Endothelial cell of umbilical vein (primary cell): ENCODE data around the gene SRPX2. TPM values are rescaled to one million over a fixed set of nuclear protein-coding genes. Genes with fewer than 3 reads are reported as not detected.

Experiments
- BruUV-seq: library from RNA; stranded (reverse); fragments of 400-500 nt; replicated peaks from 2 replicates; lab custom pipeline; 2021; lab: Mats Ljungman, UMichigan
- CTCF ChIA-PET: fragments of 300-600, 350-600 bp; sonication (Branson Sonifier 250); formaldehyde crosslinking; loops from one replicate; lab custom pipeline; 2021; ENCODE audit warnings: antibody characterized with exemption, inconsistent platforms; lab: Charles Lee
- POLR2A ChIA-PET: fragments of 300-600, 350-600 bp; sonication (Branson Sonifier 250); formaldehyde crosslinking; loops from one replicate; lab custom pipeline; 2021; ENCODE audit warnings: antibody characterized with exemption, inconsistent platforms; lab: Charles Lee
- DNase-seq: peaks from one replicate; pipeline ENCODE4 v3.0.0-alpha.2; 2011; ENCODE audit warnings: low read depth, low spot score
- FAIRE-seq: peaks from 2 replicates; lab custom pipeline; 2011; peaks lifted over from hg19 to GRCh38; lab: Jason Lieb, UNC
- H2AFZ ChIP-seq: 2 replicates; pipeline ENCODE4 v1.6.0; 2012; ENCODE audit warnings: low read depth, low read length, control low read depth, inconsistent platforms
- H3K27ac ChIP-seq: 2 replicates; pipeline ENCODE4 v1.5.1; 2011; ENCODE audit warnings: low read depth, mild to moderate bottlenecking, control low read depth, low read length, moderate library complexity; ENCODE audit not compliant: insufficient read depth
- H3K27me3 ChIP-seq, 2 experiments: 2 replicates each; pipeline versions ENCODE4 v1.6.0 to v1.6.1; 2011; ENCODE audit warnings: low read length in 2 of 2, mixed read lengths in 1 of 2; ENCODE audit not compliant: control insufficient read depth in 2 of 2, insufficient read depth in 2 of 2
- H3K36me3 ChIP-seq, 2 experiments: 2 replicates in 1 of 2; 3 replicates in 1 of 2; pipeline ENCODE4 v1.5.1; 2011; ENCODE audit warnings: low read length in 2 of 2, mild to moderate bottlenecking in 1 of 2, moderate library complexity in 1 of 2; ENCODE audit not compliant: control insufficient read depth in 2 of 2, insufficient read depth in 2 of 2; ENCODE audit errors: extremely low read depth in 1 of 2
- H3K4me1 ChIP-seq: 3 replicates; pipeline ENCODE4 v1.5.1; 2011; ENCODE audit warnings: mild to moderate bottlenecking, low read length; ENCODE audit not compliant: control insufficient read depth, insufficient read depth; ENCODE audit errors: extremely low read depth
- H3K4me2 ChIP-seq: 2 replicates; pipeline ENCODE4 v1.6.1; 2011; ENCODE audit warnings: low read length, control low read depth, mixed read lengths; ENCODE audit not compliant: insufficient read depth
- H3K4me3 ChIP-seq, 3 experiments: fragments of 200-600 bp in 1 of 3; sonication (generic), shearing (Covaris generic) in 1 of 3; replicated peaks in 1 of 3; 2 replicates each; pipeline ENCODE4 v1.5.1; 2011 to 2016; ENCODE audit warnings: control low read depth in 3 of 3, low read length in 3 of 3, mild to moderate bottlenecking in 2 of 3, inconsistent platforms in 1 of 3, low read depth in 1 of 3, moderate library complexity in 1 of 3; ENCODE audit not compliant: insufficient read depth in 1 of 3
- H3K79me2 ChIP-seq: 2 replicates; pipeline ENCODE4 v1.6.0; 2012; ENCODE audit warnings: low read length, inconsistent platforms; ENCODE audit not compliant: control insufficient read depth, insufficient read depth
- H3K9ac ChIP-seq: replicated peaks from 2 replicates; pipeline ENCODE3; 2011; ENCODE audit warnings: low read length, control low read depth; ENCODE audit not compliant: insufficient read depth; ENCODE audit errors: extremely low read depth
- H3K9me1 ChIP-seq: replicated peaks from 3 replicates; pipeline ENCODE4 v1.6.0; 2011; ENCODE audit warnings: mild to moderate bottlenecking, low read length; ENCODE audit not compliant: control insufficient read depth, insufficient read depth; ENCODE audit errors: extremely low read depth
- H3K9me3 ChIP-seq: replicated peaks from 2 replicates; pipeline ENCODE4 v1.5.1; 2012; ENCODE audit warnings: low read length, inconsistent platforms; ENCODE audit not compliant: control insufficient read depth, insufficient read depth
- H4K20me1 ChIP-seq: replicated peaks from 2 replicates; pipeline ENCODE3; 2011; ENCODE audit warnings: mild to moderate bottlenecking, low read length; ENCODE audit not compliant: control insufficient read depth, insufficient read depth; ENCODE audit errors: extremely low read depth
- CTCF ChIP-seq, 2 donors: IDR thresholded peaks; 1 replicate in 1 of 2; 2 replicates in 1 of 2; pipeline ENCODE4 v1.5.1; 2011; ENCODE audit warnings: low read length in 2 of 2, mild to moderate bottlenecking in 2 of 2, moderate library complexity in 2 of 2, control low read depth in 1 of 2, inconsistent platforms in 1 of 2, low read depth in 1 of 2; ENCODE audit not compliant: insufficient read depth in 1 of 2; ENCODE audit errors: extremely low read depth in 1 of 2
- EZH2 ChIP-seq: IDR thresholded peaks from 2 replicates; pipeline ENCODE4 v1.6.1; 2012; ENCODE audit warnings: borderline replicate concordance, low read depth, mild to moderate bottlenecking, moderate library complexity, low read length, inconsistent platforms; ENCODE audit not compliant: severe bottlenecking
- FOS ChIP-seq: IDR thresholded peaks from 2 replicates; pipeline ENCODE4 v1.6.1; 2011; ENCODE audit warnings: mild to moderate bottlenecking, low read length, moderate library complexity, borderline replicate concordance; ENCODE audit not compliant: insufficient read depth
- GATA2 ChIP-seq: IDR thresholded peaks from 2 replicates; pipeline ENCODE4 v1.7.0; 2011; ENCODE audit warnings: low read depth, mild to moderate bottlenecking, moderate library complexity, mixed read lengths, low read length; ENCODE audit not compliant: insufficient read length, insufficient read depth
- JUN ChIP-seq: IDR thresholded peaks from 2 replicates; pipeline ENCODE4 v1.6.1; 2011; ENCODE audit warnings: borderline replicate concordance, low read depth; ENCODE audit not compliant: insufficient read length, insufficient read depth
- MYC ChIP-seq: IDR thresholded peaks from one replicate; pipeline ENCODE4 v1.6.1; 2011; ENCODE audit warnings: mild to moderate bottlenecking, low read depth, low read length
- POLR2A ChIP-seq: IDR thresholded peaks from 2 replicates; pipeline ENCODE4 v1.6.1; 2012; ENCODE audit warnings: low read depth, mild to moderate bottlenecking, control low read depth, low read length
- POLR2AphosphoS5 ChIP-seq: IDR thresholded peaks from 2 replicates; pipeline ENCODE4 v1.6.1; 2012; ENCODE audit warnings: low read depth, mild to moderate bottlenecking, control low read depth, low read length, moderate library complexity; ENCODE audit not compliant: insufficient read depth
- dilution Hi-C: fragments of 300-500 bp; cut with MboI; formaldehyde crosslinking; loops from one replicate; pipeline ENCODE4 v1.15.0; 2019; ENCODE audit warnings: low sequenced_read_pairs; ENCODE audit not compliant: extremely low pct_ligation_motif_present
- intact Hi-C: fragments of 100-400 bp; cut with micrococcal nuclease; formaldehyde crosslinking; loops from one replicate; pipeline ENCODE4 v1.10.0; 2022
- polyA plus RNA-seq, 4 experiments: library from polyadenylated mRNA; depleted of rRNA in 3 of 4; stranded (reverse) in 3 of 4; unstranded in 1 of 4; fragments of >200 nt; gene quantifications; 2 replicates each; pipeline versions ENCODE4 v1.2.1 to v1.2.3, GENCODE V29; 2011 to 2012; ENCODE audit warnings: missing spikeins in 1 of 4
- total RNA-seq: library from RNA; stranded (reverse); gene quantifications from 2 replicates; pipeline ENCODE4 v1.2.3, GENCODE V29; 2021
- TF ChIP-seq, protein P1 (sequence below): IDR thresholded peaks from 2 replicates; pipeline ENCODE4 v1.6.1; 2011; ENCODE audit not compliant: insufficient read depth, insufficient read length

Gene SRPX2
- total and polyA plus RNA-seq, 2 donors (not counting 3 experiments of a cell fraction or from before 2014, with no cell fraction given), result 124 to 265 TPM

GRCh38 chrX:100647739-100648138 is 3.7 kb downstream of the SRPX2 start:
- CTCF ChIA-PET, result interaction anchor here (1.1 to 4.1 kb wide), 4 partner anchors 11 to 37 kb away, joined by 3 to 19 read pairs (median 6); partner anchors contain the start of gene TSPAN6
- POLR2A ChIA-PET, result no interaction called here

More at GRCh38 chrX:100647739-100648138, 3.7 kb downstream of the SRPX2 start:
- H3K79me2 ChIP-seq, result peaks cover 61% of the 10 kb centered on the region
- intact Hi-C loops (no loop called here), dilution Hi-C loops (no loop called here)
- no peak overlapping the region for H3K4me3 ChIP-seq
- H3K9me1 ChIP-seq, result no peaks in the 10 kb centered on the region
- FAIRE-seq (no peak), DNase-seq (peak; percentile 21)
- H3K27ac ChIP-seq, result peak overlapping the region; percentile 99
- TF ChIP-seq POLR2AphosphoS5 (no peak), GATA2 (no peak), EZH2 (no peak), MYC (no peak), FOS (no peak), POLR2A (no peak), JUN (no peak), CTCF (IDR thresholded peaks at IDR 0.05; ENCODE audit: extremely low read depth in 1 of 2, insufficient read depth in 1 of 2, low read depth in 1 of 2, low read length in 2 of 2) (no peak)
- TF ChIP-seq, protein P1, sequence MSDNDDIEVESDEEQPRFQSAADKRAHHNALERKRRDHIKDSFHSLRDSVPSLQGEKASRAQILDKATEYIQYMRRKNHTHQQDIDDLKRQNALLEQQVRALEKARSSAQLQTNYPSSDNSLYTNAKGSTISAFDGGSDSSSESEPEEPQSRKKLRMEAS, result no peak
- no peaks in the 10 kb centered on the region for H3K27me3 ChIP-seq
- peaks cover 0 to 6% of the 10 kb centered on the region in 2 experiments for H3K36me3 ChIP-seq
- no peak overlapping the region for H3K9ac ChIP-seq
- H2AFZ ChIP-seq, result no peak overlapping the region
- H3K4me1 ChIP-seq, result peaks cover 73% of the 10 kb centered on the region
- no peaks in the 10 kb centered on the region for H4K20me1 ChIP-seq
- H3K4me2 ChIP-seq, result peak overlapping the region; percentile 28
- no peaks in the 10 kb centered on the region for H3K9me3 ChIP-seq
- no TSS peak for BruUV-seq
